RPMI8226 (cell line): Measurements from ENCODE around the gene KIAA1755.

Experiments used
- DNase-seq: peaks from one replicate; pipeline ENCODE4 v3.0.0-alpha.2; 2015

Gene KIAA1755

DNA sequence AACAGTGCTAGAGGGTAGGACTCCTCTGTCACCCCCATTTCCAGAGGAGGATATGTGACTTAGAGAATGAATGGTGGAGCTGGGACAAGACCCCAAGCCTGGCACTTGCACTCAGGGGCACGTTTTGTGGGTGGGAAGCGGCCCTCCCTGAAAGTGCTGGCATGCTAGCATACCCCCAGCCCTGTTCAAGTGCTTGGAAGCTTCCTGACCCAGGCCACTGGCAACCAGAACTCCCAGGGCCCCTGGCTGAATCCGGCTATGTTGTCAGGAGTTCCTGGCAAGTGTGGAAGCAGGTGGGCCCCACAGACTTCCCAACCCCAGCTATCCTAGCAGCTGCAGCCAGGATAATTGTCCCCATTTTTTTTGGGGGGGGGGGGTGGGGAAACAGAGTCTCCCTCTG is 59.9 kb downstream of the KIAA1755 start:
- no peak for DNase-seq

DNA sequence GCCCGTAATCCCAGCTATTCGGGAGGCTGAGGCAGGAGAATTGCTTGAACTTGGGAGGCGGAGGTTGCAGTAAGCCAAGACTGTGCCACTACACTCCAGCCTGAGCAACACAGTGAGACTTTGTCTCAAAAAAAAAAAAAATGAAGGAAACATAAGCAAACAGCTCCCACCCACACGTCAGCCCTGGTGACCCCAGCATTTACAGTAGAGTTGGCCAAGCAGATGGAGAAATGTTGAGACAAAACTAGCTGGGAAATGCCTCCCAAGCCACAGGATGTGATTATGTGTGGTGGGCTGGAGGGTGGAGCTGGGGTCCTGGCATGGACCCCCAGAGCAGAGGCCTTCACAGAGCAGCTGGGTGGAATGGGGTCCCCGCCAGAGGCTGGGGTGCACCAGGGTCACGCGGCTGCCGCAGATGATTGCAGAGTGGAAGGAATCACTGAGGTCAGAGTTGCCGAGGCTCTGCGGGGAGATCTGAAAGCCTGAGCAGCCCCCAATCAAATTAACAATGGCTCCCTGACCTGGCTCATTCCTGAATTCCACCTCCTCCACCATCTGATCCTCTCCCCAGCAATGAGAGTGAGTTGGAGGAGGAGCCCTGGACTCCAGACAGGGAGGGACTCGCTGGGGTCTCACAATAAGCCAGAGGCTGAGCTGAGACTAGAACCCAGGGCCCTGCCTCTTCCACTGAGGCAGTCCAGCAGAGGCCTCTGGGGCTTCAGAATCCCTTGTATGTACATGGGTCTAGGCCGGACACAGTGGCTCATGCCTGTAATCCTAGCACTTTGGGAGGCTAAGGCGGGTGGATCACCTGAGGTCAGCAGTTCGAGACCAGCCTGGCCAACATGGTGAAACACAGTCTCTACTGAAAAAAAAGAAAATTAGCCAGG is 60.8 kb downstream of the KIAA1755 start:
- DNase-seq, result no peak

DNA sequence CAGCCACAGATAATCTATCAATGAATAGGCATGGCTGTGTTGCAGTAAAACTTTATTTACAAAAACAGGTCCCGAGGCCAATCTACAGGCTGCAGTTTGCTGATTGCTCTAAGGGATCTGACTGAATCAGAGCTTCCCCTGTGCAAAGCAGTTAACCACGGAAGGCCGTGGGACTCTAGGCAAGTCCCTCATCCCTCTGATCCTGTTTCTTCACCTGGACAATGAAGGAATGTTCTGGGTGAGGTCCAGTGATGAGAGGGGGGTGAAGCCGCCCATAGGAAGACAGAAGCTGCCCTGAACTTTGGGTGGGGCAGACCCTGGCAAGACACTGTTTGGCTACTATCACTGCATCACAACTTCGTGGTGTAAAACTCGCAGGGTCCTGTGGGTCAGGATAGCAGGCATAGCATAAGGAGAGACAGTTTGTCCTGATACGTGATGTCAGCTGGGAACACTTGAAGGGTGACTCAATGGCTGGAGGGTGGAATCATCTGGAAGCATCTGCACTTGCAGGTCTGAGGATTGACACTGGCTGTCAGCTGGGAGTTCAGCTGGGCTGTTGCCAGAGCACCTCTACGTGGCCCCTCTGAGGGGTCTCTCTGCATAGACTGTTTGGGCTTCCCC is 62.2 kb downstream of the KIAA1755 start:
- DNase-seq, result no peak

DNA sequence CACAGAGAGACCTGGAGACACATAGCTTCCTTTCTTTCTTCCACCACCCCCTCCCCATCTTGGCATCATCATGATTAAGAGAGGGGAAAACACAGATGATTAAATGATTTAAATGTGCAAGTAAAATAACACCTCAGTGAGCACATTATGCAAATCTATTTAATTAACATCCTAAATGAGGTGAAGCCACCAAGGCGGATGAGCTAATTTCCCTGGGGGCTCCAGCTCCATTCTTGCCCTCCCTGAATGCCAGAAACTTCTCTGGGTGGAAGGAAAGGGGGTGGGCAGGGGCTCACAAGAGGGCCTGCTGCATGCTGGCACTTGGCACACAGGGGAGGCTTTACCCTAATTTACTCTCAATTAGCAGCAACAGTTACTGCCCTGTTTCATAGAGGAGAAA is 62.9 kb downstream of the KIAA1755 start:
- DNase-seq, result no peak

DNA sequence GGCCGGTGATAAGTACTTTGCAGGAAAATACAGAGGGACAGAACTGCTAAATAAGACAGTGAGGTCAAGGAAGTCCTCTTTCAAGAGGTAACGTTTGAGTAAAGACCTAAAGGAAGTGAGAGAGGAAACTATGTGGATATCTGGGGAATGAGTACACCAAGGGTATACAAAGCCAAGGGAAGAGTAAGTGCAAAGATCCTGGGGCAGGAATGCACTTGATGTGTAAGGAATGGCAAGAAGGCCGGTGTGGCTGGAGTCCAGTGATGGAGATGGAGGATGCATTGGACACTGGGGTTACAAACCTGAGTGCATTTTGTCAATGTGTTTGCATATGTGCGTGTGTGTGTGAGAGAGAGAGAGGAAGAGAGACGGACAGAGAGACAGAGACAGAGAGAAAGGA is 63.3 kb downstream of the KIAA1755 start:
- DNase-seq, result no peak

DNA sequence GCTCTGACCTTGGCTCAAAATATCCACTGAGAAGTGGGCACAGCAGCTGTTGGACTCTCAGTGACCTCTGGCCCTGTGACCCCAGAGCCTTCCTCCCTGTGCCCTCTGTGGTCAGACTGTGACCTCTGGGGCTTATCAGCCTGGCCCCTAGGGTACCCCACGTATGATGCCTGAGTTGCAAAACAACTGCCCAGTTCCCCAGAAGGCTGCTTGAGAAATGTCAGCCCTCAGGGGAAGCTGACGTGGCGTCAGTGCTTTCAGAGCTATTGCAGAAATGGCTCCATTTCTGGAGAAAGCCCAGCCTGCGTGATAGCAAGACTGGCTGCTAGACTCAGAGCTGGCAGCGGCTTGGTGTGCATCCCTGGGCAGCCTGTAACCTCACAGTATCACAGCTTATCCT is 63.9 kb downstream of the KIAA1755 start:
- peak; percentile 31 for DNase-seq

DNA sequence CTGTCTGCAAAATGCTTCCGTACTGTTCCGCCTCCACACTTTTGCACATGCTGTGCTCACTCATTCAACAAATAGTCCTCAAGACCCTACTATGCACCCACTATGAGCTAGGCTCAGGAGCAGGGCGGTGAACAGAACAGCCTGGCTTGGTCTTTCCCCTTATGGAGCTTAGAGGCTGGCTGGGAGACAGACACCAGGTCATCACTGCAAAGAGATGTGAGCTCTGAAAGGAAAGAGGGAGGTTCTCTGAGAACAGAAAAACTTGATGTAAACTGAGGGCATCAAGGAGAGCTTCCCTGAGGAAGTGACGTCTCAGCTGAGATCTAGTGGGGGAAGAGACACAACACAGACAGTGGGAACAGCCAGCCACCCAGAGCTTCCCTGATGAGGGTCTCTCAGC is 64.5 kb downstream of the KIAA1755 start:
- no peak for DNase-seq

DNA sequence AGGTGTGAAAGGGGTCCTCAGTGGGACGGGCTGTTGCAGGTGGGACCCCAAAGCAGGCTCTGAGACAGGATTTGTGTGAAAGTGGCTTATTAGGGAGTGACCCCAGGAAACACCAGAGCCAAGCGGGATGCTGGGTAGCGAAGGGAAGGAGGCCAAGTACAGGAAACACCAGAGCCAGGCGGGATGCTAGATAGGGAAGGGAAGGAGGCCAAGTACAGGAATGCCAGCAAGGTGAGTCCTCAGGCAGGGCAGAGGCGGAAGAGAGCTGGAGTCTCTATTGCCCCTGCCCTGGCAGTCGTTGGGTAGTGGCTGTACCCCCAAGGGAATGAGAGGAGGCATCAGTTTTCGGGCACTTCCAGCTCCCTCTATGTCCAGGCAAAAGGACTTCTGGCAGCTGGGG is 65.0 kb downstream of the KIAA1755 start:
- DNase-seq, result no peak

DNA sequence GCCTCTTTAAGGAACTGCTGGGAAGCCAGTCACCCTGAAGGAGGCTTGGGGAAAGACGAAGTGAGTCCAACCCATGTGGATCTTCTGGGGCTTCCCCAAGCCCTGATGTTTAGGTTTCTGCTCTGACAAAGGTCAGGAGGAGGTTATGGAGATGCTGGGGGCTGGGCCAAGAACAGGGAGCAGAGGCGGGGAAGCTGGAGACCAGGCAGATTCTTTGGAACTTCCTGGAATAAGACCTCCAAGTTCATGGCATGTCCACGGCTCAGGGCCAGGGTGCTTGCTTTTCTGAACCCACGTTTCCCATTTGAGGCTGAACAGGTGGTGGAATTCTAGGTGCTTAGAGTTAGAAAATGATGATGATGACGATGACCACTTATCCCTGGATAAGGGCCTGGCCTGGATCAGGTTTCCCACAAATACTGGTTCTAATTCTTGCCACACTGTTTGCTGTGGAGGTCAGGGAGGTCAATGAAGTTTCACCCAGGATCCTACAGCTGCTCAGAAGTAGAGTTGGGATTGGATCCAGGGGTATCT is 65.5 kb downstream of the KIAA1755 start:
- DNase-seq, result no peak

DNA sequence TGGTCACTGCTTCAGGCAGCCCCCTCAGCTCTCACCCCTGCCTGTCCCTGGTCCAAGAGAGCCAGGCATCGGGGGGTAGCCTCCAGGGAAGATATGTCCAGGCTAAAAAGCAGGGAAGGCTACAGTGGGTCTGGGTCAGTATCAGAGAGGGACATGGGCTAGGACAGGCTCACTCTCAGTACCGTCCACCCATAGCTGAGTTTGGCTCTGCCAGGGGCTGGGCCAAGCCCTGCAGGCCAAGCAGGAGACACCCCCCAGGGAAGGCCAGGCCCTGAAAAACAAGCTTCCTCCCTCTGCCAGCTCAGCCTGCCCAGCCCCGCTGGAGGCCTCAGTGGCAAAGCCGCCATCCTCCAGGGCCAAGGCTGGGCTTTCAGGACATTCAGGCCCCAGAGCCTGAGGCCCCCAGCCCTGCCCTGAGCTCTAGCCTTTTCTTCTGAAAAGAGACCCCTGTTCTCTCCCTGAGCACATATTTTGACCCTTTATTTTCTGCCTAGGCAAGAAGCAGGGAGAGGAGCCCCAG is 66.9 kb downstream of the KIAA1755 start:
- DNase-seq, result no peak

DNA sequence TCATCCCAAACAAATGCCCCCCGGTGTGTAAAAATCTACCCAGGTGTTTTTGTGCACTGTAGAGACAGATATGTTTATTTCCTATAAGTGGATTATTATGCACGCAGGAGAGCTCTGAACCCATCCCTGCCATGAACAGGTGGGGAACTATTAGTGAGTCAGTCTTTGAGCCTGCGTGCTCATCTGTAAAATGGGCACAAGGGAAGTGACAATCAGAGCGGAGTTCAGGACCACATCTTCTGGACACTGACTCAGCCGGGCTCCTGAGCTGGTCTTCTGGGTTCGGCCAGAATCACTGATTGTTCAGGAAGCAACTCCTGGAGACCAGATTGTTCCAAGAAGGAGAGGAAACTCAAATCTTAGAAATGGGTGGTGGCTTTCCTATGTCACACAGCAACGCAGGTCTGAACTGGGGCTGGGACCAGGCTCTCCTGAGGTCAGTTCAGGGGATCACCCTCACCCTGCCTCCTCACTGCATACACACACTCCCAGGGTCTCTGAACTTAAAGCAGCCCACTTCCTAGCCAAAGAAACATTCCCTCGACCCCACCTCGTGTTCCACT is 68.1 kb downstream of the KIAA1755 start:
- DNase-seq, result no peak

DNA sequence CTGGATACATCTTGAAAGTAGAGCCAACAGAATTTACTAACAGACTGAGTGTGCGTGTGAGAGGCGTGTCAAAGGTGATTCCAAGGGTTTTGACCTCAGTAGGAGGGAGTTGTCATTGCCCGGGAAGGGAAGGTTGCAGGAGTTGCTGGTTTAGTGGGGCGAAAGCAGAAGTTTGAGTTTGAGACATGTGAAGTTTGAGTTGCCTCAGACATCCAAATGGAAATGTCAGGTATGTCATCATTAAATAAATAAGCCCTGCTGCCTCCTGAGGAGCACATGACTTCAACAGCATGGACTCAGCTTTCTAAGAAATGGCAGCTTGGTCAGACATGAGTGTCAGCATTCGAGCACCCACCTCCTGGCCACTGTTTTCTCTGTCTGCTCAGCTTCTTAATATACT is 68.9 kb downstream of the KIAA1755 start:
- DNase-seq, result no peak

DNA sequence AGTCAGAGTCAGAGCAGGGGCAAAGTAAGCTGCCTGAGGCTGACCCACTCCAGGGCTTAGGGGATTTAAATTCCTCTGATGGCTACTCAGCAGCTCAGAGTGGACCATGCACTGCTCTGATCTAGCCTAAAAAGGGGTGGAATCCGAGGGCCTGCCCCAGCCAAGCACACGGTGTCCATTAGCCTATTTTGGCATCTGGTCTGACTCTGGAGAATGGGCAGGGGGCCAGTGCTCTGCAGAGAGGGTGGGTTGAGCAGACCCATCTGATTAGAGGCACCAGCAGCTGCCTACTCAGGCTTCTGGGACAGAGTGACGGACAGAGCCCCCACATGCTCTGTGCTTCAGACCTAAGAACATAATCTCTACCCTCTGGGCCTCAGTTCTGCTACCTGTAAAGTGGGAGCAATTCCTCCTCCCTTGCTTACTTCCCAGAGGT is 69.6 kb downstream of the KIAA1755 start:
- DNase-seq, result no peak

DNA sequence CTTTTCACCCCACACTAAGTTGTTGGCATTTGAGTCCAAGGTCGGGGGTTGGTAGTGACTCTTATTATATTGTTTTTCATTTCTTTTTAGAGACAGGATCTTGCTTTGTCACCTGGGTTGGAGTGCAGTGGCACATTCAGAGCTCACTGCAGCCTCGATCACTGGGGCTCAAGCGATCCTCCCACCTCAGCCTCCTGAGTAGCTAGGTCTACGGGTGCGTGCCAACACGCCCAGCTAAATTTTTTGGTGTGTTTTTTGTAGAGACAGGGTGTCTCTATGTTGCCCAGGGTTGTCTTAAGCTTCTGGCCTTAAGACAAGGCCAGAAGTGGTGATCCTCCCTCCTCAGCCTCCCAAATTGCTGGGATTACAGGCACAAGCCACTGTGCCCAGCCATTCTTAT is 70.4 kb downstream of the KIAA1755 start:
- DNase-seq, result no peak

DNA sequence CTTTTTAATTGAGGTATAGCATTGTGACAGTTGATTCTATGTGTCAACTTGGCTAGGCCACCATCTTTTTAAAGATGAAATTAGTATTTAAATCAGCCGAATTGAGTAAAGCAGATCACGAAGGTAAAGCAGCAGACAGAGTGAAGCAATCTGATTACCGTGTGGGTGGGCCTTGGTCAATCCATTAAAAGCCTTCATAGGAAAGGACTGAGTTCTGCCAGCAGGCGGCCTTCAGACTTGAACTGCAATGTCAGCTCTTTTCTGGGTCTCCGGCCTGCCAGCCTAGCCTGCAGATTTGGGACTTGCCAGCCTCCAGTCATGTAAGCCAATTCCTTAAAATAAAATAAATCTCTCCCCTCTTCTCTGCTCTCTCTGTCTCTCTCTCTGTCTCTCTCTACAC is 73.0 kb downstream of the KIAA1755 start:
- DNase-seq, result peak; percentile 71

DNA sequence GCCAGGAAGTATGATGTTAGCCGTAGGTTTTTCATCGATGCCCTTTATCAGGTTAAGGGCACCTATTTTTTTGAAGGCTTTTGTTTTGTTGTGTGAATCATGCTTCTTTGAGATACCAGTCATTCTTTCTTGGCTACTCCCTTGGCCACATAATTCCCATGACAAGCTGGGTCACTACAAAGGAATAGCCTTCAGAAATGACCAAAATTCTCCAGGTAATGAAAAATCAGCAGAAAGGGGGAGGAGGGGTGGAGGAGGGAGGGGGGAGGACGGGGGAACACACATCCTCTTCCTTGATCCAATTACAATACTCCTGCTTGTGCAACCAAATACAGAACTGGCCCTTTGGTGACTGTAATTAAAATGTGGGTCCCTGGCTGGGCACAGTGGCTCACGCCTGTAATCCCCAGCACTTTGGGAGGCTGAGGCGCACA is 73.7 kb downstream of the KIAA1755 start:
- DNase-seq, result no peak

DNA sequence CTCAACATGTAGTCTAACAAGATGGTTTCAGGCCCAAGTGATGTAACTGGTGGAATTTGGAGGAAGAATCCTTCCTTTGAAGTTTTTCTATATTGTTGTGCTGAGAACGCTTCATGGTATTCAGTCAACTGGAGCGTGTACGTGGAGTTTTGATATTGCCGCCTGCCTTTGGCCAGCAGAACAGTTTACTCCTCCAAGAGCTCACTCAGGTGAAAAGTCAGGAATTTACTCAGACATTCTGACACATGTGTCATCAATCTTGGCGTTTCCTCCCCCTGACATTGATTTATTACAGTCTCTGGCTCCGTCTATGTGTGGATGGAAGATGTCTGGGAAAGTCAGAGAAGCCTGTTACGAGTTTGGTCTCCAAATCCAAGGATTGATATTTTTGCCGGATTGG is 76.4 kb downstream of the KIAA1755 start:
- no peak for DNase-seq

DNA sequence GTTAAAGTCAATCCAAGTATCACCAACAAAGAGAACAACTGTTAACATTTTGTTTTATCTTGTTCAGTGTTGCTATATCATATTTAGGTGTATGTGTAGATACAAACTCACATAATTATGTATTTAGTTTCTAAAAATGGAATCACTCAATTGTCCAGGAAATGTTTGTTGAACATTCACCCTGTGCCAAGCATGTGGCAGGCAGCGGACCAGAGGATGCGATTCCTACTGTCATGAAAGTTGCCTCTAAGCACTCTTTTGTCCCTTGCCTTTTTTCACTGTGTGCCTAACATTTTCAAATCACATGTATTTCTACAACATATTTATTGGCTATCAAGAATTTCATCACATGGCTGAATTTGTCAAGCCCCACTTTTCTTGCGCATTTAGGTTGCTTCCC is 78.6 kb downstream of the KIAA1755 start:
- DNase-seq, result no peak

DNA sequence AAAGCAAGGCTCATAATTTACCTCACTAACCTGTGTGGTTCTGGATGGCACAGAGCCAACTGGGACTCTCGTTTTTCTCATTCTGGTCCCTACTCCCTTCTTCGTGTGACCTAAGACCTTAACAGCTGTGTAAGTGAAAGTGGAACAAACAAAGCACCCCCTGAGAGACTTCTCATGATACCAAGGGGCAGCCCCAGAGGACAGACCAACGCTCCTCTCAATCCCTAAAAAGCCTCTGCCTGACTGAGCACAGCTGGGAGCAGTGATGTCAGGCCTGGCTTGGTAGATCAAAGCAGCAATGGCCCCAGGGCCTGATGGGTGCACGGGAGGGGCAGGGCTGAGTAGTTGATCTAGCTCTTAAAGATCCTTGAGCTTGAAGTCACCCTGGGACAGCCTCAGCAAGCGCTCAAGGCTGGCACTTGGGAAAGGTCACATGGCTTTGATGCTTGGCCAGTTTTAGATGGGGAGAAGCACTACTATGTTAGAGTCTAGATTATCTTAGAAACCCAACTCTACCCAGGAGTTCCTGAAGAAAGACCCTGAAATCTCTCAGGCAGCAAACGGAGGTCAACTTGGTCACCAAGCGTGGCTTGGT is 79.2 kb downstream of the KIAA1755 start:
- no peak for DNase-seq

DNA sequence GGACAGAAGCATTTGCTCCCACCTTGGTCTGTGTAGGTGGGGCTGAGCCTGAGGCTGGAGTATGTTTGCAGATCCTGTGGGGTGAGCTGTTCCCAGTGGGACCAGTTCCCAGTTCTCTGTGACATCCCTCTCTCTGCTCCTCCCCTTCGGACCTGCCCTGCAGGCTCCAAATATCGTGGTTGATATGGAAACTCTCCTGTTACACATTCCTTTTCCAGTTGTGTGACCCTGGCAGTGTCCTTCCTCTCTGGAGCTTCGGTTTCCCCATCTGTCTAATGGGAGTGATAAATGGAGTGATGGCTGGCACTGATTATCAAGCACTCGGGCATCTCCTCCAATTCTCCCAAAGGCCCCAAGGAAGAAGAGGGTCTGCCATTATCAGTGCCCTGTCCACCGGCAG is 79.8 kb downstream of the KIAA1755 start:
- DNase-seq, result no peak

DNA sequence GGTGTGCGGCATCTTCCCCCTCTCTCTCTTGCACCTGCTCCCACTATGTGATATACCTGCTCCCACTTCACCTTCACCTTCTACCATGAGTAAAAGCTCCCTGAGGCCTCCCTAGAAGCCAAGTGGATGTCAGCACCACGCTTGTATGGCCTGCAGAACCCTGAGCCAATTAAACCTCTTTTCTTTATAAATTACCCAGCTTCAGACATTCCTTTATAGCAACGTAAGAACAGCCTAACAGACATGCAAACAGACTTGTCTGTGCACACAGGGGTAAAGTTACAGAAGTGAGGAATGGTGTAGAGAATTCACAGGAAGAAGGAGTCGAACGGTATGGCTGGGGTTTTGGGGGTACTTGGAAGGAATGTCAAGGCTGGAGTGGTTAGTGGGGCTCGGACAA is 80.7 kb downstream of the KIAA1755 start:
- DNase-seq, result no peak

DNA sequence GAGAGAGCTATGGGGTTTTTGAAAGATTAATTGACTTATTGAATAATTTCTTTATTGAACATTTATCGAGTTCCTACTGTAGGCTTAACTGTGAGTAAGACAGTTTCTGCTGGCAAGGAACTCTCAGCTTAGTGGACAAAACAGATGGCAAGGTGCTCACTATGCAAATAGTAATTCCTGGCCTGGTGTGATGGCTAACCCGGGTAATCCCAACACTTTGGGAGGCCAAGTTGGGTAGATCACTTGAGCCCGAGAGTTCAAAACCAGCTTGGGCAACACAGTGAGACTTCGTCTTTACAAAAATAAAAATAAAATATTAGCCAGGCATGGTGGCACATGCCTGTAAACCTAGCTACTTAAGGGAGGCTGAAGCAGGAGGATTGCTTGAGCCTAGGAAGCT is 82.0 kb downstream of the KIAA1755 start:
- DNase-seq, result no peak

DNA sequence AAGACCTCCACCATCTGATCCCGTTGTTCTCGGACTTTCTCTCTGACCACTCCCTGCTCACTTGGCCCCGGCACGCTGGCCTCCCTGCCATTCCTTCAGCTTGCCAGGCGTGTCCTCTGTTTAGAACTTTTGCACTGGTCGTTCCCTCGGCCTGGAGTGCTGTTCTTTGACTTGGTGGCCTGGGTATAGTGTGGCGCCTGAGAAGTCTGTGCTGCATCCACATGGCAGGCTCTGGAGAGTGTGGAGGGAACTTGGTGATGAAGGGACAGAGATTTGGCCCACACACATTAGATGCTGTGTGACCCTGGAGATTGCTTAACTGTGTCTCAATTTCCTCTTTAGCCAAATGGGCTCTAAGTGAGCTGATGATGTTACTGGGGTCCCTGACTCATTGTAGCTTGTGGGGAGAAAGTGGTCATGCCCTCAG is 82.5 kb downstream of the KIAA1755 start:
- no peak for DNase-seq
